Right cardiac atrium (tissue), 5 donors: ENCODE results near the gene POPDC3. TPM values are rescaled to one million over a fixed set of nuclear protein-coding genes. Genes with fewer than 3 reads are reported as not detected.
A peak's percentile ranks its signal among the peaks of the same experiment; 100 is the strongest.
"Not testable (repeated sequence)": the region's sequence is repeated elsewhere in the genome, so short reads cannot be mapped to it uniquely, and the experiment has no call there.

Experiments
- ATAC-seq, 2 donors: fragments of 200-7000 bp; cut with Tn5 transposase; one replicate each; pipeline versions ENCODE4 v1.8.0 to v1.9.1; 2020; ENCODE audit warnings: moderate library complexity in 2 of 2, mild to moderate bottlenecking in 1 of 2
- DNase-seq, 3 donors: peaks; one replicate each; pipeline ENCODE4 v3.0.0-alpha.2; 2020
- H3K27ac ChIP-seq: one replicate; pipeline ENCODE4 v1.5.1; 2013; ENCODE audit warnings: mild to moderate bottlenecking, low read length, control low read depth, moderate library complexity
- H3K27me3 ChIP-seq: one replicate; pipeline ENCODE4 v1.6.1; 2013; ENCODE audit not compliant: control insufficient read depth, insufficient read depth
- H3K4me1 ChIP-seq: one replicate; pipeline ENCODE4 v1.6.1; 2013; ENCODE audit warnings: low read length; ENCODE audit not compliant: control insufficient read depth, insufficient read depth
- H3K4me3 ChIP-seq: one replicate; pipeline ENCODE4 v1.5.1; 2013; ENCODE audit warnings: low read length, control low read depth
- H3K9me3 ChIP-seq: one replicate; pipeline ENCODE4 v1.6.1; 2013; ENCODE audit warnings: low read length; ENCODE audit not compliant: control insufficient read depth
- WGBS: extraction: QIAGEN DNeasy Blood & Tissue Kit; methylation state at CpG from one replicate; pipeline ENCODE4 v1.1.7; 2013; 5-methylcytosine and 5-hydroxymethylcytosine counted together
- intact Hi-C, 4 donors: fragments of 100-400 bp; cut with DNase I; formaldehyde crosslinking; loops; one replicate each; pipeline versions ENCODE4 v1.11.0 to v1.14.0; 2022 to 2023
- long read RNA-seq, 4 donors: library from polyadenylated mRNA; unstranded; transcript quantifications; one replicate each; pipeline ENCODE4 v2.0.0, GENCODE V29; 2020 to 2021
- polyA plus RNA-seq: library from polyadenylated mRNA; stranded (reverse); fragments of 200-250 nt; gene quantifications from one replicate; pipeline ENCODE4 v1.2.3, GENCODE V29; 2013
- total RNA-seq, 4 donors: library from RNA; stranded (reverse); fragmentation: NEBNext Ultra II Directional; extraction: Animal tissue kit (Norgen Biotek cat#: 25700); gene quantifications; one replicate each; pipeline ENCODE4 v1.2.1, GENCODE V29; 2021
- donor health status: healthy with polysubstance abuse.
- donor health status: DM: no; HTN: yes; CAD: no.
- donor health status: DM: no; HTN: no; CAD: no.
- donor health status: DM: no; HTN: yes; CAD: no; lungs with severe emphysema.
- donor health status: DM: yes; HTN: yes; CAD: no.

Gene POPDC3, protein sequence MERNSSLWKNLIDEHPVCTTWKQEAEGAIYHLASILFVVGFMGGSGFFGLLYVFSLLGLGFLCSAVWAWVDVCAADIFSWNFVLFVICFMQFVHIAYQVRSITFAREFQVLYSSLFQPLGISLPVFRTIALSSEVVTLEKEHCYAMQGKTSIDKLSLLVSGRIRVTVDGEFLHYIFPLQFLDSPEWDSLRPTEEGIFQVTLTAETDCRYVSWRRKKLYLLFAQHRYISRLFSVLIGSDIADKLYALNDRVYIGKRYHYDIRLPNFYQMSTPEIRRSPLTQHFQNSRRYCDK
- total RNA-seq: 10 to 100 TPM; 31.6 to 48.3 (median 41.3) TPM
- polyA plus RNA-seq: 53.2 TPM
- long read RNA-seq, donor 1, transcript POPDC3-201 (4 exons, 1,345 nt): major isoform, 36 of 54 reads
- long read RNA-seq, donor 1, transcript POPDC3-203 (4 exons, 1,029 nt): minor isoform, 12 of 54 reads
- long read RNA-seq, donor 1, partial matches to known transcripts: 1 of 54 reads
- long read RNA-seq, donor 1, other reads (novel, unspliced or antisense): 5 of 54 reads
- long read RNA-seq, donor 2, transcript POPDC3-201 (4 exons, 1,345 nt): major isoform, 31 of 44 reads
- long read RNA-seq, donor 2, transcript POPDC3-203 (4 exons, 1,029 nt): minor isoform, 12 of 44 reads
- long read RNA-seq, donor 2, partial matches to known transcripts: 0 of 44 reads
- long read RNA-seq, donor 2, other reads (novel, unspliced or antisense): 1 of 44 reads
- long read RNA-seq, donor 3, transcript POPDC3-201 (4 exons, 1,345 nt): major isoform, 77 of 110 reads
- long read RNA-seq, donor 3, transcript POPDC3-203 (4 exons, 1,029 nt): minor isoform, 23 of 110 reads
- long read RNA-seq, donor 3, partial matches to known transcripts: 3 of 110 reads
- long read RNA-seq, donor 3, other reads (novel, unspliced or antisense): 7 of 110 reads
- long read RNA-seq, donor 4, transcript POPDC3-203 (4 exons, 1,029 nt): minor isoform, 21 of 57 reads
- long read RNA-seq, donor 4, transcript POPDC3-201 (4 exons, 1,345 nt): major isoform, 30 of 57 reads
- long read RNA-seq, donor 4, partial matches to known transcripts: 0 of 57 reads
- long read RNA-seq, donor 4, other reads (novel, unspliced or antisense): 6 of 57 reads

- peak; percentile 72 to 73 for ATAC-seq
- H3K27ac ChIP-seq: peak within 1 kb of the TSS; percentile 80
- H3K27me3 ChIP-seq: no peaks in the 10 kb centered on the region
- H3K9me3 ChIP-seq: no peaks in the 10 kb centered on the region
- intact Hi-C loops: no loop called here
- H3K4me3 ChIP-seq: peak within 1 kb of the TSS; percentile 63
- peak; percentile 12 to 57 (median 55) for DNase-seq
- 2% methylated on average over 90 of the region's 90 CpGs for WGBS
- H3K4me1 ChIP-seq: peaks cover 2% of the 10 kb centered on the region
Observed at GRCh38 chr6:105179244-105180065, at the start of gene POPDC3. Gene POPDC3, minus strand, starts transcription at chr6:105180014. Its CDS starts 18,105 bp downstream, at chr6:105161909.

- intact Hi-C loops: no loop called here
- ATAC-seq: no peak
- Histone ChIP-seq H3K9me3 (no peaks in the 10 kb centered on the region), H3K27me3 (no peaks in the 10 kb centered on the region), H3K27ac (no peak overlapping the region), H3K4me3 (no peak overlapping the region), H3K4me1 (no peaks in the 10 kb centered on the region)
- no peak for DNase-seq
- WGBS: 54% methylated on average over 3 of the region's 3 CpGs
Observed at GRCh38 chr6:105227295-105227767, 47.5 kb upstream of the POPDC3 start.

GRCh38 chr6:105226598-105227294 lies 46.9 kb upstream of the POPDC3 start:
- Histone ChIP-seq H3K4me1 (no peaks in the 10 kb centered on the region), H3K27me3 (no peaks in the 10 kb centered on the region), H3K27ac (no peak overlapping the region), H3K4me3 (no peak overlapping the region), H3K9me3 (no peaks in the 10 kb centered on the region)
- ATAC-seq (peak in 1 of 2 donors; percentile 64), DNase-seq (no peak)
- 18% methylated on average over 7 of the region's 7 CpGs for WGBS
- intact Hi-C loops: no loop called here

DNA sequence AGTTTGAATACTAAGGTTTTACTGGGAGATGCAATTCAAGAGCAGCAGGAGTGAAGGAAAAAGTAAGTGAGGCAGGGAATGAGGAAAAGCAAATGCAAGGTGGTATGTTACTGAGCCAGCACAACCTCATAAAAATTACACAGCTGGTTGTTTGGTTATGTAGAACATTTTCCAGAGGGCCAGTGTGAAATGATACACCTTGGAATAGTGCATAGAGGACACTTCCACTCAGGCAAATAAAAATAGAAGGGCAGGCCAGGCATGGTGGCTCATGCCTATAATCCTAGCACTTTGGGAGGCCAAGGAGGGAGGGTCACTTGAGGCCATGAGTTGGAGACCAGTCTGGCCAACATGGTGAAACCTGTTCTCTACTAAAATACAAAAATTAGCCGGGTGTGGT lies 43.4 kb upstream of the POPDC3 start:
- no peak for DNase-seq
- intact Hi-C loops: no loop called here
- no peaks in the 10 kb centered on the region for H3K27me3 ChIP-seq
- WGBS: 92% methylated on average over 1 of the region's 1 CpG
- no peaks in the 10 kb centered on the region for H3K4me1 ChIP-seq
- H3K9me3 ChIP-seq: no peaks in the 10 kb centered on the region
- H3K27ac ChIP-seq: no peak overlapping the region
- H3K4me3 ChIP-seq: no peak overlapping the region
- no peak for ATAC-seq

GRCh38 chr6:105221219-105221618 lies 41.4 kb upstream of the POPDC3 start:
- ATAC-seq, H3K4me3 ChIP-seq, H3K4me1 ChIP-seq, H3K27ac ChIP-seq, H3K9me3 ChIP-seq, H3K27me3 ChIP-seq, intact Hi-C loops, DNase-seq: not testable (repeated sequence)
- WGBS: 88% methylated on average over 2 of the region's 2 CpGs

DNA sequence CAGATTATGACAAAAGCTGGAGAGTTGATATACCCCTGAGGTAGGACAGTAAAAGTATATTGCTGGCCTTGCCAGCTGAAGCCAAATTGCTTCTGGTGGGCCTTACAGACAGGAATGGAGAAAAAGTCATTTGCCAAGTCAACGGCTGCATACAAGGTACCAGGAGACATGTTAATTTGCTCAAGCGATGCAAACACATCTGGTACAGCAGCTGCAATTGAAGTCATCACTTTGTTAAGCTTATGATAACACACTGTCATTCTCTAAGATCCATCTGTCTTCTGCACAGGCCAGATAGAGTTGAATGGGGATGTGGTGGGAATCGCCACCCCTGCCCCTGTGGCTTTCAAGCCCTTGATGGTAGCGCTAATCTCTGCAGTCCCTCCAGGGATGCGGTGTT lies 40.4 kb upstream of the POPDC3 start:
- Histone ChIP-seq H3K4me1 (no peaks in the 10 kb centered on the region), H3K9me3 (no peaks in the 10 kb centered on the region), H3K27ac (no peak overlapping the region), H3K27me3 (no peaks in the 10 kb centered on the region), H3K4me3 (no peak overlapping the region)
- WGBS: 70% methylated on average over 5 of the region's 5 CpGs
- intact Hi-C loops: no loop called here
- DNase-seq (no peak), ATAC-seq (no peak)

GRCh38 chr6:105219218-105219617 lies 39.4 kb upstream of the POPDC3 start:
- H3K27me3 ChIP-seq, DNase-seq, H3K9me3 ChIP-seq, H3K4me1 ChIP-seq, ATAC-seq, H3K27ac ChIP-seq, H3K4me3 ChIP-seq, intact Hi-C loops: not testable (repeated sequence)
- WGBS: 88% methylated on average over 9 of the region's 9 CpGs

DNA sequence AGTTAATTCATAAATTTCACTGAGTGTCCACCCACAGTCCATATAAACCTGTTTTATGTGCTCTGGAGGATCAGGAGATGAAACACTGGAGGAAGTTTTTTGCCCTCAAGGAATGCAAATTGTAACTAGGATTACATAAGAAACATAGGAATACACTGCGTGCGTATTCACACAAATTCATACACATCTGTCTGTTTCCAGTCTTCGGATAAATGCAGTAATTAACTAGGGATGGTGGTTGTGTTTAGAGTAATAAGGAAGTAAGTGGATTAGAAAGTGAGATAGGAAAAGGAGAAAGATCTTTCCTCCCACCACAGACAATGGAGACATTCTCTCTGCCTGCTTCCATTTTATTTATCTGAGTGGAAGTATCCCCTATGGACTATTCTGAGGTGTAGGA lies 35.7 kb upstream of the POPDC3 start:
- DNase-seq (no peak), ATAC-seq (no peak)
- 70% methylated on average over 3 of the region's 3 CpGs for WGBS
- Histone ChIP-seq H3K4me3 (no peak overlapping the region), H3K9me3 (no peaks in the 10 kb centered on the region), H3K27me3 (no peaks in the 10 kb centered on the region), H3K27ac (no peak overlapping the region), H3K4me1 (no peaks in the 10 kb centered on the region)
- intact Hi-C loops: no loop called here

- intact Hi-C loops: no loop called here
- H3K27me3 ChIP-seq: no peaks in the 10 kb centered on the region
- no peak overlapping the region for H3K4me3 ChIP-seq
- ATAC-seq (no peak), DNase-seq (no peak)
- no peak overlapping the region for H3K27ac ChIP-seq
- no peaks in the 10 kb centered on the region for H3K9me3 ChIP-seq
- H3K4me1 ChIP-seq: no peaks in the 10 kb centered on the region
Observed at GRCh38 chr6:105214668-105215067, 34.9 kb upstream of the POPDC3 start.

GRCh38 chr6:105213272-105213671 lies 33.5 kb upstream of the POPDC3 start:
- Histone ChIP-seq H3K4me3 (no peak overlapping the region), H3K9me3 (no peaks in the 10 kb centered on the region), H3K4me1 (no peaks in the 10 kb centered on the region), H3K27me3 (no peaks in the 10 kb centered on the region), H3K27ac (no peak overlapping the region)
- ATAC-seq: no peak
- intact Hi-C loops: no loop called here
- DNase-seq: no peak
